IMR-90 (cell line): Measurements from ENCODE around the gene IL37. TPM values are rescaled to one million over a fixed set of nuclear protein-coding genes. Genes with fewer than 3 reads are reported as not detected.
A peak's percentile ranks its signal among the peaks of the same experiment; 100 is the strongest.

Experiments used
- ATAC-seq: fragments of 200-7000 bp; cut with Tn5 transposase; 2 replicates; pipeline ENCODE4 v1.9.1; 2020; ENCODE audit warnings: low read depth, mild to moderate bottlenecking, moderate library complexity
- BruUV-seq: library from RNA; stranded (reverse); fragments of 400-500 nt; replicated peaks from 2 replicates; lab custom pipeline; 2021; lab: Mats Ljungman, UMichigan
- CTCF ChIA-PET: fragments of 300-600 bp; formaldehyde crosslinking; extraction: SDS; loops from one replicate; lab custom pipeline; 2021; ENCODE audit warnings: antibody characterized with exemption; lab: Yijun Ruan, JAX
- POLR2A ChIA-PET: fragments of 300-600 bp; sonication (Branson Sonifier 250); formaldehyde crosslinking; loops from one replicate; lab custom pipeline; 2022; ENCODE audit warnings: antibody characterized with exemption; ENCODE audit not compliant: unreplicated experiment; lab: Charles Lee
- DNase-seq: peaks from one replicate; pipeline ENCODE4 v3.0.0; 2013
- H2AFZ ChIP-seq: replicated peaks from 2 replicates; pipeline ENCODE3; 2013; ENCODE audit warnings: low read length, mild to moderate bottlenecking; ENCODE audit not compliant: poor library complexity
- H2AK5ac ChIP-seq: 2 replicates; pipeline ENCODE4 v1.6.1; 2013; ENCODE audit warnings: low read depth, low read length, inconsistent platforms
- H2AK9ac ChIP-seq: replicated peaks from 2 replicates; pipeline ENCODE3; 2013; ENCODE audit warnings: mild to moderate bottlenecking, low read depth, low read length, moderate library complexity; ENCODE audit not compliant: poor library complexity
- H2BK120ac ChIP-seq: 2 replicates; pipeline ENCODE4 v1.6.1; 2013; ENCODE audit warnings: low read depth, low read length, inconsistent platforms
- H2BK15ac ChIP-seq: 3 replicates; pipeline ENCODE4 v1.6.1; 2013; ENCODE audit warnings: low read depth, low read length, inconsistent platforms
- H2BK20ac ChIP-seq: 2 replicates; pipeline ENCODE4 v1.6.1; 2013; ENCODE audit warnings: low read depth, mild to moderate bottlenecking, inconsistent platforms, low read length, moderate library complexity
- H2BK5ac ChIP-seq: 2 replicates; pipeline ENCODE4 v1.6.1; 2013; ENCODE audit warnings: mild to moderate bottlenecking, low read depth, low read length, inconsistent platforms; ENCODE audit not compliant: poor library complexity, severe bottlenecking
- H3K14ac ChIP-seq: replicated peaks from 2 replicates; pipeline ENCODE4 v1.6.1; 2013; ENCODE audit warnings: low read depth, low read length, inconsistent platforms
- H3K18ac ChIP-seq: 2 replicates; pipeline ENCODE4 v1.6.1; 2013; ENCODE audit warnings: low read depth, low read length, control low read depth
- H3K23ac ChIP-seq: 2 replicates; pipeline ENCODE4 v1.6.1; 2013; ENCODE audit warnings: low read depth, low read length, inconsistent platforms
- H3K27ac ChIP-seq: 2 replicates; pipeline ENCODE4 v1.5.1; 2013; ENCODE audit warnings: mild to moderate bottlenecking, control low read depth, low read length; ENCODE audit not compliant: insufficient read depth
- H3K27me3 ChIP-seq: 2 replicates; pipeline ENCODE4 v1.6.1; 2013; ENCODE audit warnings: low read length; ENCODE audit not compliant: control insufficient read depth, insufficient read depth
- H3K36me3 ChIP-seq: 2 replicates; pipeline ENCODE4 v1.6.1; 2013; ENCODE audit warnings: low read length, mixed read lengths; ENCODE audit not compliant: control insufficient read depth, insufficient read depth
- H3K4ac ChIP-seq: 2 replicates; pipeline ENCODE4 v1.6.1; 2013; ENCODE audit warnings: low read depth, low read length, inconsistent platforms
- H3K4me1 ChIP-seq: 2 replicates; pipeline ENCODE4 v1.6.1; 2013; ENCODE audit warnings: low read length, mixed read lengths; ENCODE audit not compliant: control insufficient read depth, insufficient read depth
- H3K4me2 ChIP-seq: 2 replicates; pipeline ENCODE4 v1.6.1; 2013; ENCODE audit warnings: low read depth, mild to moderate bottlenecking, control low read depth, low read length, moderate library complexity
- H3K4me3 ChIP-seq: 2 replicates; pipeline ENCODE4 v1.5.1; 2013; ENCODE audit warnings: low read depth, mild to moderate bottlenecking, control low read depth, low read length, moderate library complexity; ENCODE audit not compliant: insufficient read depth
- H3K56ac ChIP-seq: 2 replicates; pipeline ENCODE4 v1.6.1; 2013; ENCODE audit warnings: low read length, inconsistent platforms; ENCODE audit not compliant: insufficient read depth; ENCODE audit errors: extremely low read depth
- H3K79me1 ChIP-seq, 2 experiments: 2 replicates each; pipeline ENCODE4 v1.6.1; 2013; ENCODE audit warnings: low read length in 2 of 2, inconsistent platforms in 1 of 2, low read depth in 1 of 2
- H3K9ac ChIP-seq: 2 replicates; pipeline ENCODE4 v1.6.1; 2013; ENCODE audit warnings: low read depth, low read length, control low read depth
- H3K9me1 ChIP-seq: 2 replicates; pipeline ENCODE4 v1.6.1; 2013; ENCODE audit warnings: low read length, inconsistent platforms; ENCODE audit not compliant: insufficient read depth
- H3K9me3 ChIP-seq: 2 replicates; pipeline ENCODE4 v1.6.1; 2013; ENCODE audit warnings: low read length; ENCODE audit not compliant: control insufficient read depth, insufficient read depth
- H4K20me1 ChIP-seq: 2 replicates; pipeline ENCODE4 v1.6.1; 2013; ENCODE audit warnings: low read length, inconsistent platforms; ENCODE audit not compliant: insufficient read depth
- H4K5ac ChIP-seq: 2 replicates; pipeline ENCODE4 v1.6.1; 2013; ENCODE audit warnings: mild to moderate bottlenecking, low read depth, low read length, control low read depth
- H4K8ac ChIP-seq, 2 experiments: 2 replicates each; pipeline ENCODE4 v1.6.1; 2013; ENCODE audit warnings: low read depth in 2 of 2, low read length in 2 of 2, control low read depth in 1 of 2, inconsistent platforms in 1 of 2
- H4K91ac ChIP-seq: 2 replicates; pipeline ENCODE4 v1.6.1; 2013; ENCODE audit warnings: low read depth, low read length, inconsistent platforms; ENCODE audit not compliant: insufficient read depth
- BHLHE40 ChIP-seq: fragments of 150-350 bp; IDR thresholded peaks from 2 replicates; pipeline ENCODE4 v1.6.1; 2016; ENCODE audit warnings: mild to moderate bottlenecking, low read depth, low read length
- CEBPB ChIP-seq: IDR thresholded peaks from 2 replicates; pipeline ENCODE4 v1.6.1; 2012; ENCODE audit warnings: low read depth, low read length, improper control_type of control experiment
- CHD1 ChIP-seq: IDR thresholded peaks from 2 replicates; pipeline ENCODE4 v1.6.1; 2012; ENCODE audit warnings: low read depth, low read length, improper control_type of control experiment
- MAFK ChIP-seq: IDR thresholded peaks from 2 replicates; pipeline ENCODE4 v1.6.1; 2012; ENCODE audit warnings: low read depth, low read length, improper control_type of control experiment
- MAZ ChIP-seq: IDR thresholded peaks from 2 replicates; pipeline ENCODE4 v1.6.1; 2012; ENCODE audit warnings: low read depth, mild to moderate bottlenecking, low read length, improper control_type of control experiment, moderate library complexity, borderline replicate concordance
- MXI1 ChIP-seq: IDR thresholded peaks from 2 replicates; pipeline ENCODE4 v1.6.1; 2012; ENCODE audit warnings: low read depth, mild to moderate bottlenecking, low read length, moderate library complexity, borderline replicate concordance
- NFE2L2 ChIP-seq: fragments of 150-350 bp; IDR thresholded peaks from 2 replicates; pipeline ENCODE4 v1.6.1; 2016; ENCODE audit warnings: low read depth, mild to moderate bottlenecking, low read length
- POLR2A ChIP-seq: IDR thresholded peaks from 2 replicates; pipeline ENCODE4 v1.6.1; 2012; ENCODE audit warnings: mild to moderate bottlenecking, low read depth, low read length
- RAD21 ChIP-seq: IDR thresholded peaks from 2 replicates; pipeline ENCODE4 v1.6.1; 2012; ENCODE audit warnings: low read length, improper control_type of control experiment
- RCOR1 ChIP-seq: IDR thresholded peaks from 2 replicates; pipeline ENCODE4 v1.6.1; 2012; ENCODE audit warnings: mild to moderate bottlenecking, low read length, improper control_type of control experiment; ENCODE audit not compliant: insufficient replicate concordance
- RFX5 ChIP-seq: IDR thresholded peaks from 2 replicates; pipeline ENCODE4 v1.8.0; 2012; ENCODE audit warnings: low read depth, mild to moderate bottlenecking, low read length, moderate library complexity
- SMC3 ChIP-seq: fragments of 150-350 bp; IDR thresholded peaks from 2 replicates; pipeline ENCODE4 v1.6.1; 2016; ENCODE audit warnings: low read depth, mild to moderate bottlenecking, antibody characterized with exemption, low read length, moderate library complexity
- WGBS, 2 experiments: methylation state at CpG; one replicate each; pipeline versions ENCODE4 v1.1.5 to v1.1.7; 2013; ENCODE audit warnings: missing lambda C conversion rate in 2 of 2; ENCODE audit not compliant: insufficient read length in 1 of 2; ENCODE audit errors: extremely low coverage in 2 of 2; 5-methylcytosine and 5-hydroxymethylcytosine counted together
- dilution Hi-C: fragments of 300-500 bp; cut with HindIII; formaldehyde crosslinking; loops from one replicate; pipeline ENCODE4 v1.14.3; 2018; ENCODE audit warnings: low sequenced_read_pairs; ENCODE audit not compliant: unreplicated experiment
- in situ Hi-C: fragments of 300-500 bp; cut with MboI; formaldehyde crosslinking; loops from 3 replicates; pipeline ENCODE4 v1.14.3; 2019; ENCODE audit warnings: low sequenced_read_pairs, inconsistent platforms, mixed read lengths
- intact Hi-C: fragments of 100-400 bp; cut with micrococcal nuclease; formaldehyde crosslinking; loops from 2 replicates; pipeline ENCODE4 v1.10.0; 2022
- polyA plus RNA-seq, 3 experiments: library from polyadenylated mRNA; depleted of rRNA; stranded (reverse); fragments of >200 nt; gene quantifications; 2 replicates each; pipeline ENCODE4 v1.2.3, GENCODE V29; 2012; ENCODE audit warnings: low replicate concordance in 1 of 3
- total RNA-seq: library from RNA; depleted of rRNA; stranded (reverse); fragments of >200 nt; gene quantifications from 2 replicates; pipeline ENCODE4 v1.2.3, GENCODE V29; 2012
- TF ChIP-seq, protein P1 (sequence below): conservative IDR thresholded peaks from 2 replicates; pipeline ENCODE4 v1.5.1; 2012; ENCODE audit warnings: mild to moderate bottlenecking, low read depth, low read length, improper control_type of control experiment
- TF ChIP-seq, protein P2 (sequence below): fragments of 150-350 bp; IDR thresholded peaks from 2 replicates; pipeline ENCODE4 v1.6.1; 2017; ENCODE audit warnings: mild to moderate bottlenecking, antibody characterized with exemption, low read length, low read depth
- TF ChIP-seq, protein P3 (sequence below): fragments of 150-350 bp; IDR thresholded peaks from 2 replicates; pipeline ENCODE4 v1.6.1; 2016; ENCODE audit warnings: low read depth, mild to moderate bottlenecking, low read length, moderate library complexity, borderline replicate concordance

IL37 gene
- total and polyA plus RNA-seq, 2 of the 4 experiments (the other 2 are of a cell fraction) = 0.15 TPM; not detected in 1

DNA sequence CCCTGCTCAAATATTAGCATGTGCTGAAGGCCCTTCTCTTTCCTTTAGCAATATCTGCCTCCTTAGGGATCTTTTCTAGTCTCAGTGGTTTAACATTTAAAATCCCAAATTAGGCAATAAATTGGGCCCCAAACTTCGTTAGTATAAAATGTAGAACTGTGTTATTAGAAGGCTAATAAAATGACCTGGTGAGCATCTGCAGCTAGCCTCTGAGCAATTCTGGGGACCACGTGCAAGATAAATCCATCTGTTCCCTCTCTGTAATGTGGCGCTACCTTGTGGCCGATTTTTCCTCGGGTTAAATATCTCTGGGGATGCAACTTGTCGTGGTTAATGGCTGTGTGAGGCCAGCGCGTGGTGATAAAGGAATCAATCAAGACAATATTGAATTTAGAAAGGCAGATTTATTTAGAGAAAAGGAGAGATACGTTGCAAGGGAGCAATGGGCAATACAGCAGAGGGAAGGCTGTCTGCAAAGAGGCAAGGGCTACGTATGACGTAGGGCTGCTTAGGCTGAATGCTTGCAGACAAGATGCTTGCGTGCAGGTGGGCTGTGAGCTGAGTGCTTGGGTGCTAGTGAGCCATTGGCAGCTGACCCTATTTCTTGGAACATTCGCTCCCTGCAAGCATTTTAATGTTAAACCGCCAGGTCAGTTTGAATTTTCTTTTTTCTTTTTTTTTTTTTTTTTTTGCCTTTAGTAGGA is 48.3 kb downstream of the IL37 start:
- Histone ChIP-seq H3K9me3 (no peaks in the 10 kb centered on the region), H3K9ac (no peak overlapping the region), H2BK20ac (no peak overlapping the region), H3K56ac (no peak overlapping the region), H2BK15ac (no peak overlapping the region), H3K18ac (no peak overlapping the region), H2AK5ac (no peak overlapping the region), H3K36me3 (no peaks in the 10 kb centered on the region), H4K20me1 (no peaks in the 10 kb centered on the region), H2BK120ac (no peak overlapping the region), H3K79me1 (no peaks in the 10 kb centered on the region), H3K4me3 (no peak overlapping the region), H2AFZ (no peak overlapping the region), H3K4me2 (no peak overlapping the region), H3K9me1 (no peaks in the 10 kb centered on the region), H2BK5ac (no peak overlapping the region), H3K4me1 (no peaks in the 10 kb centered on the region), H4K91ac (no peak overlapping the region), H3K4ac (no peak overlapping the region), H4K5ac (no peak overlapping the region), H4K8ac (no peak overlapping the region), H3K27ac (no peak overlapping the region), H2AK9ac (no peak overlapping the region), H3K23ac (no peak overlapping the region), H3K14ac (no peak overlapping the region), H3K27me3 (peaks cover 32% of the 10 kb centered on the region)
- DNase-seq (no peak), ATAC-seq (peak; percentile 28; the same call in 1 of the 2 replicates)
- BruUV-seq = no TSS peak
- POLR2A ChIA-PET = no interaction called here
- CTCF ChIA-PET = interaction anchor here (0.6 to 0.9 kb wide), 5 partner anchors 16 to 354 kb away, joined by 3 to 5 read pairs (median 3); no protein-coding TSS in a partner anchor
- 58% methylated on average over 8 of the region's 14 CpGs; no CpG with 5 or more reads in 1 of the 2 experiments for WGBS, 2 experiments
- in situ Hi-C loops = loop anchor here (5.0 kb wide), 1 partner anchor 357 kb away; no protein-coding TSS in a partner anchor
- dilution Hi-C loops = no loop called here
- intact Hi-C loops = no loop called here
- TF ChIP-seq, protein P1, sequence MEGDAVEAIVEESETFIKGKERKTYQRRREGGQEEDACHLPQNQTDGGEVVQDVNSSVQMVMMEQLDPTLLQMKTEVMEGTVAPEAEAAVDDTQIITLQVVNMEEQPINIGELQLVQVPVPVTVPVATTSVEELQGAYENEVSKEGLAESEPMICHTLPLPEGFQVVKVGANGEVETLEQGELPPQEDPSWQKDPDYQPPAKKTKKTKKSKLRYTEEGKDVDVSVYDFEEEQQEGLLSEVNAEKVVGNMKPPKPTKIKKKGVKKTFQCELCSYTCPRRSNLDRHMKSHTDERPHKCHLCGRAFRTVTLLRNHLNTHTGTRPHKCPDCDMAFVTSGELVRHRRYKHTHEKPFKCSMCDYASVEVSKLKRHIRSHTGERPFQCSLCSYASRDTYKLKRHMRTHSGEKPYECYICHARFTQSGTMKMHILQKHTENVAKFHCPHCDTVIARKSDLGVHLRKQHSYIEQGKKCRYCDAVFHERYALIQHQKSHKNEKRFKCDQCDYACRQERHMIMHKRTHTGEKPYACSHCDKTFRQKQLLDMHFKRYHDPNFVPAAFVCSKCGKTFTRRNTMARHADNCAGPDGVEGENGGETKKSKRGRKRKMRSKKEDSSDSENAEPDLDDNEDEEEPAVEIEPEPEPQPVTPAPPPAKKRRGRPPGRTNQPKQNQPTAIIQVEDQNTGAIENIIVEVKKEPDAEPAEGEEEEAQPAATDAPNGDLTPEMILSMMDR = no peak
- TF ChIP-seq BHLHE40 (no peak), RCOR1 (no peak), POLR2A (no peak), MAZ (no peak), MAFK (no peak), NFE2L2 (no peak), MXI1 (no peak), SMC3 (no peak), RFX5 (no peak), RAD21 (no peak), CEBPB (no peak), CHD1 (no peak)
- TF ChIP-seq, protein P2, sequence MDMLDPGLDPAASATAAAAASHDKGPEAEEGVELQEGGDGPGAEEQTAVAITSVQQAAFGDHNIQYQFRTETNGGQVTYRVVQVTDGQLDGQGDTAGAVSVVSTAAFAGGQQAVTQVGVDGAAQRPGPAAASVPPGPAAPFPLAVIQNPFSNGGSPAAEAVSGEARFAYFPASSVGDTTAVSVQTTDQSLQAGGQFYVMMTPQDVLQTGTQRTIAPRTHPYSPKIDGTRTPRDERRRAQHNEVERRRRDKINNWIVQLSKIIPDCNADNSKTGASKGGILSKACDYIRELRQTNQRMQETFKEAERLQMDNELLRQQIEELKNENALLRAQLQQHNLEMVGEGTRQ = no peak
- TF ChIP-seq, protein P3, sequence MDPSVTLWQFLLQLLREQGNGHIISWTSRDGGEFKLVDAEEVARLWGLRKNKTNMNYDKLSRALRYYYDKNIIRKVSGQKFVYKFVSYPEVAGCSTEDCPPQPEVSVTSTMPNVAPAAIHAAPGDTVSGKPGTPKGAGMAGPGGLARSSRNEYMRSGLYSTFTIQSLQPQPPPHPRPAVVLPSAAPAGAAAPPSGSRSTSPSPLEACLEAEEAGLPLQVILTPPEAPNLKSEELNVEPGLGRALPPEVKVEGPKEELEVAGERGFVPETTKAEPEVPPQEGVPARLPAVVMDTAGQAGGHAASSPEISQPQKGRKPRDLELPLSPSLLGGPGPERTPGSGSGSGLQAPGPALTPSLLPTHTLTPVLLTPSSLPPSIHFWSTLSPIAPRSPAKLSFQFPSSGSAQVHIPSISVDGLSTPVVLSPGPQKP = no peak
